ENCODE measurements around the gene G6PC3.

DNA sequence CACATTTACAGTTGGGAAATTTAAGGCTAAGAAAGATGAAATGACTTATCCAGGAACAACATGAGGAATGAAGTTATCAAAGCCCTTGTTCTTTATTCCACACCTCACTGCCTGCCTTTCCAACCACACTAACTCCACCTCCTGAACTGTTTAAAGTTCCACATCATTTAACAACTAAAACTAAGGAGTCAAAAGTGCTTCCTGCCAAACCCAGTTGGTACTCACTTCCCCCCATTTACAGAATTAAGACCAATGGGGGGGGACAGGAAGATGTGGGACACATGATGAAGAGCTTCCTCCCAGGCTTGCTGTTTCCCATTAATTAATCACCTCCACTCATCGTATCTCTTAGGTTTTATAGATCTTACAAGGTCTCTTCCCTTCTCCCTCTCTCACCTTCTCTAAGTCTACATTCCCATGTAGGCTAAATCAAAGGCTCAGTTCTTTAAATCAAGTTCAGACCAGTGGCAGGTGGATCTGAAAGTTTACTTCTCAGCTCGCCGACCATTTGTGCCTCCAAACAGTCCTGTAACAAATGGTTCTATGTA, 36.6 kb upstream of the G6PC3 start:
- TF ChIP-seq, protein P1, sequence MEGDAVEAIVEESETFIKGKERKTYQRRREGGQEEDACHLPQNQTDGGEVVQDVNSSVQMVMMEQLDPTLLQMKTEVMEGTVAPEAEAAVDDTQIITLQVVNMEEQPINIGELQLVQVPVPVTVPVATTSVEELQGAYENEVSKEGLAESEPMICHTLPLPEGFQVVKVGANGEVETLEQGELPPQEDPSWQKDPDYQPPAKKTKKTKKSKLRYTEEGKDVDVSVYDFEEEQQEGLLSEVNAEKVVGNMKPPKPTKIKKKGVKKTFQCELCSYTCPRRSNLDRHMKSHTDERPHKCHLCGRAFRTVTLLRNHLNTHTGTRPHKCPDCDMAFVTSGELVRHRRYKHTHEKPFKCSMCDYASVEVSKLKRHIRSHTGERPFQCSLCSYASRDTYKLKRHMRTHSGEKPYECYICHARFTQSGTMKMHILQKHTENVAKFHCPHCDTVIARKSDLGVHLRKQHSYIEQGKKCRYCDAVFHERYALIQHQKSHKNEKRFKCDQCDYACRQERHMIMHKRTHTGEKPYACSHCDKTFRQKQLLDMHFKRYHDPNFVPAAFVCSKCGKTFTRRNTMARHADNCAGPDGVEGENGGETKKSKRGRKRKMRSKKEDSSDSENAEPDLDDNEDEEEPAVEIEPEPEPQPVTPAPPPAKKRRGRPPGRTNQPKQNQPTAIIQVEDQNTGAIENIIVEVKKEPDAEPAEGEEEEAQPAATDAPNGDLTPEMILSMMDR (IDR thresholded peaks at IDR 0.05) = no peak
- no peak for TF ChIP-seq POLR2A (IDR thresholded peaks at IDR 0.05)
- no peak for TF ChIP-seq EP300 (IDR thresholded peaks at IDR 0.05)

Measured in tibial nerve (tissue), 4 donors.